Caki2 (cell line): Measurements from ENCODE around the gene AXIN1. TPM values are rescaled to one million over a fixed set of nuclear protein-coding genes. Genes with fewer than 3 reads are reported as not detected.
"Not testable (repeated sequence)": the region's sequence is repeated elsewhere in the genome, so short reads cannot be mapped to it uniquely, and the experiment has no call there.

ENCODE experiments used
- DNase-seq: peaks from one replicate; pipeline ENCODE4 v3.0.0-alpha.2; 2015; ENCODE audit warnings: low read depth
- in situ Hi-C: cut with HindIII; loops from 2 replicates; pipeline ENCODE4 v1.10.0; 2016; ENCODE audit warnings: low sequenced_read_pairs, low pct_unique_long_range_greater_than_20kb, mixed read lengths
- total RNA-seq: library from RNA; depleted of rRNA; stranded (reverse); fragments of >200 nt; shearing (Covaris generic); gene quantifications from 2 replicates; pipeline ENCODE4 v1.2.3, GENCODE V29; 2014; ENCODE audit warnings: low replicate concordance

The AXIN1 gene
- total RNA-seq, 1 experiment from 2014 or later: 84.5 TPM

DNA sequence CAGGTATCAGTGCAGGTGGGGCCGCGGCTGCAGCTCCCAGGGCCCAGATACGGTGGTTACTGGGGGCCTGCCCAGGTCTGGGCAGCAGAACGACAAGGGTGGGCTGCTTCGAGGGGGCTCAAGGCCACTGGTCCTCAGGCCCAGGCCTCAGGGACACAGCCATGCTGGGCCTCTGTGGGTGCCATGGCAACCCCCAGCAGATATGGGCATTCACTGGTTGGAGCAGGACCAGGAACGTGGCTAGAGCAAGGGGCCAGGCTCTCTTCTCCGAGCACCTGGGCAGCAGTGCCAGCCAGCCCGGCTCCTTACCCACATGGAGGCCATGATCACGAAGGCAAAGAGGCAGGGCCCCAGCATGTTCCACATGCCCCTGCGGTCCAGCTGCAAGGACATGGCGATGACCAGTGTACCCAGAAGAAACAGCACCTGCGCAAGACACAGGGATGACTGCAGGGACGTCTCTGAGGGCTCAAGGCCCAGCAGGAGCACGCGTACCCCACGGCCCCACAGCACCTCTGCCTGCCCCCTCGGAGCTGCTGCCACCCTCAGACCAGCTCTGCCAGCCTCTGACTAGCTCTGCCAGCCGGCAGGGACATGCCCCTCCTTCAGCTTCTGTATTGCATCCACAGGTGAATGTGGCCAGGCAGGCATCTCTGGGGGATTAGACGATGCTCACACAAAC, 19.9 kb upstream of the AXIN1 start:
- in situ Hi-C loops: no loop called here
- DNase-seq: no peak

DNA sequence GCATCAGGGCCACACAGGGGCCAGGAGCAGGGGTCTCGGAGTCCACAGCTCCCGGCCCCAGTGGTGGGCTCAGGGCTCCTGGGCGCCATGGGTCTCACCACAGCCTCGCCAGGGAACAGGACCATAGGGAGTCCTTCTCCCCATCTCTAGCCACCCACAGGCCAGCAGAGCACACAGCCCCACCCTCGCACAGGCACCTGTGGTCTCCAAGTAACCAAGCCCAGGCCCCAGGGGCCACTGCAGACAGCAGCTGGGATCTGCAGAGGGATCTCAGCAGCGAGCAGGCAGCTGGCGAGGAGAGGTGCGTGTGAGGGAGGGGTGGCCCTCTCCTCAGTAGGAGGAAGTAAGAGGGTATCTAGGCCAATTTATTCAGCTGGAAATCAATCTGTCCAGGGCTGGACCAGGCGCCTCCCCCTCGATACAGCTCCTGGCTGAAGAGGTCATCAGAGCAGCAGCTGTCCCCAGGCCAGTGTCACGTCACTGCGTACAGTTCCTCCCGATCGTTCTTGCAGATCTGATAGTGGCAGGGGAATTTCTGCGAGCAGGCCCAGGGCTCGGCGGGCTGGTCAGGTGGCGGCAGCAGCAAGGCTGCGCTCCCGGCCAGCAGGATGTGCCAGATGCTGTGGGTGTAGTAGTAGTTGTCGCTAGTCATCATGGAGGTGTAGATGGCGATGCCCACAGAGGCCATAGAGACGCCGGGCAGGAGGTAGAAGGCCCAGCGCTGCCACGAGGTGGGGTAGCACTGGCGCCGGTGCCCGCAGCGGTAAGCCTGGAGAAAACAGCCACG, 19.2 kb upstream of the AXIN1 start:
- in situ Hi-C loops: no loop called here
- DNase-seq: no peak

DNA sequence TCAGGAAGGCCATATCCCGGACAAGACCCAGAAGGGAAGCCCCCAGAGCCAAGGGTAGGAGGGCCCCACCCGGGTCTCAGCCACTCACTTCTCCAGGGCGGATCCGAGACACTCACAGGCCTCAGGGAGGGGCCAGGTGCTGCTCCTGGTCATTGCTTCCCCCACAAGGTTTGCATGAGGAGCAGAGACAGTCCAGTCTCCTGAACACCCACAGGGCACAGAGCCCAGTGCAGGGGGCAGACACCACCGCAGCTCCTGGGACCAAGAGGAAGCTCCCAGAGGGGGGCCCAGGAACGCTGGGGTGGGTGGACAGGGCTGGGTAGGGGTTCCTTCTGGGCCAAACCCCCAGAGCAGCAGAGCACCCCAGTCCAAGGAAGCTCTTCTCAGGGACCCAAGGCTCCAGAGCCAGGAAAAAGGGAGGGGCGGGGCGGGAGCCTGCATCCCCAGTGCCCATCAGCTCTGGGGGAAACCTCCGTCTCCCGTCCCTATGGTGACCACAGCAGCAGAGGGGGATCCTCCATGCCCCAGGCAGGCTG, 18.5 kb upstream of the AXIN1 start:
- in situ Hi-C loops: no loop called here
- no peak for DNase-seq

DNA sequence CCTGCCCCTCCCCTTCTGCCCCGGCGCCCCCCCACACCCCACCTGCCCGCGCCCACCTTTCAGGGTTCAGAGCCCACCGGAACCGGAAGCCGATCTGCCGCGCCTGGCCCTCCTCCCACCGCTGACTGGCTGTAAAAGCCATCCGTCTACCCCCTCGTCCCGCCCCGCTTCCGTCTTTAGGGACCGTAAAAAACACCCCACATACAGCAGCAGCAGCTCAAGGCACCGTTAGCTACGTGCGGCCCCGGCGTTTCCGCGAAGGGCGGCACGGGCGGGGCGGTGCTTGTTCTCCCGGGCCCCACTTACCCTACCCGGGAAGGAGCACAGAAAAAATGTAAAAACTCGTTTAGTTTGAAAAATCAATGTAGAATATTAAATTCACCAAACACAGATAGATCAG, 17.9 kb upstream of the AXIN1 start, which contains the start of gene MRPL28:
TSS of gene MRPL28 (minus strand) at position 96 of the 400 bp plus-strand sequence. CDS start 320 bp downstream, outside the sequence.
- in situ Hi-C loops: no loop called here
- peak; percentile 96 for DNase-seq

GRCh38 chr16:369866-370436, 17.4 kb upstream of the AXIN1 start:
- DNase-seq: no peak
- in situ Hi-C loops: no loop called here

GRCh38 chr16:369275-369865, 16.8 kb upstream of the AXIN1 start:
- no peak for DNase-seq
- in situ Hi-C loops: no loop called here

DNA sequence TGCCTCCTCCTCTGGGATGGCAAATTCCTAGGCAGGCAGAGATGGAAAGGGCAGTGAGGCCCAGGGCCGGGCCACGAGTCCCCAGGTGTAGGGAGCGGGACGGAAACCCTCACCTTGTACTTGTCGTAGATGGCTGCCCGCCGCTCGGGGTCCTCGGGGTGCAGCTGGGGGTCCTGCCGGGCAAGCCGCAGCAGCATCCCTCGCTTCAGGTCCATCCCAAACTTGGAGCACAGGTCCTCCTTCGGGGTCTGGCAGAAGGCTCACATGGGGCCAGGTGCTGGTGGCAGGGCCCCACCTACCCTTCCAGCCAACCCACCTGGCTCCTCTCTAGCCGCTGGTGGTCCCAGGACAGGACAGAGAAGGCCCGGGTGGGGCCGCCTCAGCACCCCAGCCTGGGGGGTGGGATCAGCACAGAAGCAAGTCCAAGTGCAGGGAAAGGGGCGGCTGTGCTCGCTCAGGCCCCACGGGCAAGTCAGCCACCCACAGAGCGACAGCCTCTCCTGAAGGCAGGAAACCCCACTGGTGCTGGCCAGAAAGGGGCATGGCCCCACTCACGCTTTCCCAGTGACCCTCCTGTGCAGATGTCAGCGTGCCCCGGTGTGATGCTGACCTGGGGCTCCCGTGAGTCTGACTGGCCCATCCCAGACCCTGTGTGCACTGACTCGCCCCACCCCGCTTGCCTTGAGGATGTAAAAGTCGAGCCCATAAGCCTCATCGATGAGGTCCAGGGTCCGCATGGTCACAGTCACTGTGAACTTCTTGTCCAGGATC, 16.1 kb upstream of the AXIN1 start:
- in situ Hi-C loops: no loop called here

DNA sequence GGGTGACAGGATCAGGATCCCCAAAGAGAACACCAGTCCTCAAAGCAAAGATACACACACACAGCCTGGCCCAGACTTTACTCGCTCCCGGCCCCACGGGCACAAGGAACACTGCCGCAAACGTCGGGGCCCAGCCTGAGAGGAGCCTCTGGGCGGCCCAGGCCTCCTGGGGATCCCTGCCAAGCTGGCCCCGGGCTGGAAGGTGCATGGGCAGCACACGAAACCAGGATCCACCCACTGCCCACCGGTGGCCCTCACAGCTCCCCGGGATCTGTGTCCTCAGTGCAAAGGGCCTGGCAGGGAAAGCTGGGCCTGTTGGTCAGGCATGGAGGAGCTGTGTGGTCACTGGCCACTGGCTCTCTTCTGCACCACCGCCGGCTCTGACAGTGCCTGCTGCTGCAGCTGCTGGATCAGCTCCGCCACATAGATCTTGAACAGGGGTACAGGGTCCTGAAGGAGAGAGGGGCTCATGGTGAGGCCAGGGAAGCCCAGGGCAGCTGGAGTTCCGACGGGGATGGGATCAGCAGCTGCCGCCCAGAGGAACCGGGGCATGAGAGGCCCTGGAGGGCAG, 14.9 kb upstream of the AXIN1 start:
- in situ Hi-C loops: no loop called here
- DNase-seq: no peak

More for the DNA sequence above, 16.1 kb upstream of the AXIN1 start:
- DNase-seq: no peak

DNA sequence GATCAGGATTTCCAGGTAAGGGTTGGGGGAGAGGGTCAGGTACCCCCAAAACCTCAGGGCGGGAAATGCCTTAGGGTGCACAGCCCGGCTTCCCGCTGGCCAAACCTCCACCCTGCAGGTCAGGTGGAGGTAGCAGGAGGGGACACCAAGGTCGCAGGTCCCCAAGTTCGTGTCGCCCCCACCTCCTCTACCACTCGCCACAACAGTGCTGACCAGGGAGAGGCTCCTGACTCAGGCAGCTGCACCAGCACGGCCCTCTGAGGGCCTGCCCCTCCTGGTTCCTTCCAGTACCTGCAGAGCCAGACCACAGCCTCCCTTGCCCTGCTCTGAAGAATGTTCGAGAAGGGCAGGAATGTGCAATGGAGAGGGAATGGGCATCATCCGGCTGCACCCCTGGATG, 14.0 kb upstream of the AXIN1 start:
- DNase-seq: no peak
- in situ Hi-C loops: no loop called here

GRCh38 chr16:364595-365491, 12.3 kb upstream of the AXIN1 start:
- in situ Hi-C loops: no loop called here
- DNase-seq: no peak

- DNase-seq: no peak
- in situ Hi-C loops: no loop called here
Observed at GRCh38 chr16:363766-364490, 11.4 kb upstream of the AXIN1 start.

- no peak for DNase-seq
- in situ Hi-C loops: no loop called here
Observed at GRCh38 chr16:363110-363765, 10.7 kb upstream of the AXIN1 start.

DNA sequence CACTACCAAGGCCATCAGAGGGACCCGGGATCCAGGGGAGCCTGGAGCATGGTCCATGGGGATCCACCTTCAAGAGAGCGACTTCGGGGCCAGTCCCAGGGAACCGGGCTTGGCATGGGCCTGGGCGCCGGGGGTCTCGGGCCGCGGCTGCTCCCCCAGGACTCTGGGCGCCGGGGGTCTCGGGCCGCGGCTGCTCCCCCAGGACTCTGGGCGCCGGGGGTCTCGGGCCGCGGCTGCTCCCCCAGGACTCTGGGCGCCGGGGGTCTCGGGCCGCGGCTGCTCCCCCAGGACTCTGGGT, 10.1 kb upstream of the AXIN1 start:
- DNase-seq, in situ Hi-C loops: not testable (repeated sequence)

DNA sequence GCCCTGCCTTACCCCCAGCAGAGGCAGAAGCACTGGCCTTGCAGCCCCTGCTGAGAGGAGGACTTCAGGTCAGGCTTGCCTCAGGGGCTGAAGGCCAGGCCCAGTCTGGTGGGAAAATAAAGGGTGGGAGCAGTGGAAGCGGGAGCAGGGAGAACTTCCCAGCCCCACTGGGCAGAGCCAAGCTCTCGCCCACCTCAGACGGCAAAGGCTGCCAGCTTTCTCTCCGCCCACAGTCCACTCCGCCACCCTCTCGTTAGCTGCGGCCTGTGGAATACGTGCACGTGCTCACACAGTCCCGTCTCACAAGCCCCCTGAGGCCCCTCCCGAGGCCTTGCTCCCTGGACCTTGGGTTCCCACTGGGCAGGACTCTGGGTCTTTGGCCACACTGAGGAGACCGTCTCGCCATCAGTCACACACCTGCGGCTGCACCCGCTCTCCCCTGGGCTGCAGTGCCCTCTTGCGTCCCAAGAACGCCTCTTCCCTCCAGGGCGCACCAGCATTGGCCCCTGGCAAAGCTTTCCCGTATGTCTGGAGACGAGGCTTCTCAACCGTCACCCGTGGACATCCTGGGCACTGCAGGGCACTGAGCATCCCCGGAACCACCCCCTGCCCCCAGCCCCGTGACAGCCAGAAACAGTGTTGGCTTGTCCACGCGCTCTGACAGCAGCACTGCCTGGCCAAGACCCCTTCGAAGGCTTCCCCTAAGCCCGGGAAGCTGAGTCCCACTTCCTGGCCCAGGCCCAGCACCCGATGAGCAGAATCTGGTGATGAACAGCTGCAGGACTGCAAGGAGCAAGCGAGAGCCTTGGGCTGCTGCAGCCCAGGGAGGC, 9.6 kb upstream of the AXIN1 start:
- peak; percentile 77 for DNase-seq
- in situ Hi-C loops: no loop called here

DNA sequence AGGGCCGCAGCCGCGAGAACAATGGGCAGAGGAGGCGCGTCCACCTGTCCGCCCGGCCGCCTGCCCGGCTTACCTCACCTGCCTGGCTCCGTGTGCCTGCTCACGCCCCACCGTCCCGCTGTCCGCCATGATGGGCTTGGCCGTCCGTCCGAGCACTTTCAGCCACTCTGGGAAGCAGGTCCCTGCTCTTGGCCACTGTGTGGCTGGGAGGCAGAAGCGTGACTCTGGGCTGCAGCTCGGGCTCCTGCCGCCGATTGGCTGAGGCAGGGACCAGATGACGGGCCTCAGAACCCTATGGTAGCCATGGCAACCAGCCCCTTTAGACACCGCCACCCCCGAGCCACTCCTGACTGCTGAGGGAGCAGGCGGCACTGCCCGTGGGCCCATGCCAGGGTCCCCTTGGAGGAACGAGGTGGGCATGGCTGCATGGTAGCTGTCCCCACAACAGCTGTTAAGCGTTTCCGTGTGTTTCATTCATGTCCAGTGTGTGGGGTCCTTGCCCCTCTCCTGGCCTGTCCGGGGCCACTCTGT, 8.9 kb upstream of the AXIN1 start:
- DNase-seq: no peak
- in situ Hi-C loops: no loop called here
